GM12878 (cell line): Measurements from ENCODE around the gene PRDM4. TPM values are rescaled to one million over a fixed set of nuclear protein-coding genes. Genes with fewer than 3 reads are reported as not detected.

Experiments used
- ATAC-seq: fragments of 200-7000 bp; cut with Tn5 transposase; 3 replicates; pipeline ENCODE4 v1.9.1; 2020; ENCODE audit warnings: mild to moderate bottlenecking, moderate library complexity
- BruUV-seq: library from RNA; stranded (reverse); fragments of 400-500 nt; replicated peaks from 2 replicates; lab custom pipeline; 2021; lab: Mats Ljungman, UMichigan
- CTCF ChIA-PET: fragments of 300-600 bp; sonication (Branson Sonifier 250); formaldehyde crosslinking; extraction: SDS; loops from one replicate; lab custom pipeline; 2021; ENCODE audit warnings: inconsistent platforms; lab: Yijun Ruan, JAX
- POLR2A ChIA-PET: fragments of 350-600 bp; formaldehyde crosslinking; extraction: SDS; loops from one replicate; lab custom pipeline; 2021; ENCODE audit warnings: inconsistent platforms; lab: Charles Lee
- RAD21 ChIA-PET: fragments of 300-600 bp; sonication (Branson Sonifier 250); formaldehyde crosslinking; loops from one replicate; lab custom pipeline; 2023; ENCODE audit warnings: antibody characterized with exemption; ENCODE audit not compliant: unreplicated experiment; lab: Charles Lee
- SMC1A ChIA-PET: fragments of 300-600 bp; sonication (Branson Sonifier 250); formaldehyde crosslinking; loops from one replicate; lab custom pipeline; 2023; ENCODE audit not compliant: unreplicated experiment, uncharacterized antibody; lab: Charles Lee
- DNase-seq: peaks from one replicate; pipeline ENCODE4 v3.0.0-alpha.2; 2011; ENCODE audit warnings: low read depth, low spot score
- FAIRE-seq: peaks from 3 replicates; lab custom pipeline; 2011; peaks lifted over from hg19 to GRCh38; lab: Jason Lieb, UNC
- H2AFZ ChIP-seq: 2 replicates; pipeline ENCODE4 v1.6.0; 2011; ENCODE audit warnings: low read depth, low read length, control low read depth; ENCODE audit not compliant: control insufficient read depth
- H3K27ac ChIP-seq: 2 replicates; pipeline ENCODE4 v1.5.1; 2011; ENCODE audit warnings: control low read depth; ENCODE audit not compliant: control insufficient read depth, insufficient read depth
- H3K27me3 ChIP-seq, 2 experiments: replicated peaks in 1 of 2; 2 replicates each; pipeline versions ENCODE4 v1.6.0 to v1.6.1; 2011; ENCODE audit warnings: low read length in 1 of 2; ENCODE audit not compliant: control insufficient read depth in 2 of 2, insufficient read depth in 2 of 2
- H3K36me3 ChIP-seq, 2 experiments: 2 replicates each; pipeline ENCODE4 v1.5.1; 2011; ENCODE audit warnings: low read length in 1 of 2; ENCODE audit not compliant: control insufficient read depth in 2 of 2, insufficient read depth in 2 of 2
- H3K4me1 ChIP-seq: 2 replicates; pipeline ENCODE4 v1.6.1; 2011; ENCODE audit warnings: mild to moderate bottlenecking, low read length, moderate library complexity, mixed read lengths; ENCODE audit not compliant: control insufficient read depth, insufficient read depth
- H3K4me2 ChIP-seq: 2 replicates; pipeline ENCODE4 v1.6.0; 2011; ENCODE audit warnings: control low read depth; ENCODE audit not compliant: control insufficient read depth, insufficient read depth
- H3K4me3 ChIP-seq: fragments of 200-600 bp; sonication (generic); 2 replicates; pipeline ENCODE4 v1.5.1; 2016
- H3K79me2 ChIP-seq: 2 replicates; pipeline ENCODE4 v1.6.0; 2011; ENCODE audit warnings: low read length; ENCODE audit not compliant: control insufficient read depth, insufficient read depth
- H3K9ac ChIP-seq: 2 replicates; pipeline ENCODE4 v1.8.0; 2011; ENCODE audit warnings: low read length, control low read depth, mixed read lengths; ENCODE audit not compliant: control insufficient read depth, insufficient read depth
- H3K9me3 ChIP-seq: replicated peaks from 3 replicates; pipeline ENCODE4 v1.5.1; 2011; ENCODE audit warnings: mild to moderate bottlenecking, low read length; ENCODE audit not compliant: control insufficient read depth, insufficient read depth
- H4K20me1 ChIP-seq: 2 replicates; pipeline ENCODE4 v1.6.0; 2011; ENCODE audit not compliant: control insufficient read depth, insufficient read depth
- CBX5 ChIP-seq: sonication (generic); IDR thresholded peaks from 2 replicates; pipeline ENCODE4 v1.6.1; 2016; ENCODE audit warnings: low read depth, moderate library complexity, mild to moderate bottlenecking, inconsistent platforms
- KLF5 ChIP-seq: fragments of 450-650 bp; IDR thresholded peaks from 2 replicates; pipeline ENCODE4 v1.6.1; 2014; ENCODE audit warnings: mild to moderate bottlenecking; ENCODE audit not compliant: partially characterized antibody
- LARP7 ChIP-seq: fragments of 450-650 bp; IDR thresholded peaks from 2 replicates; pipeline ENCODE4 v1.6.1; 2017; ENCODE audit warnings: mild to moderate bottlenecking
- MEF2B ChIP-seq: fragments of 450-650 bp; IDR thresholded peaks from 2 replicates; pipeline ENCODE4 v1.6.1; 2018; ENCODE audit warnings: mild to moderate bottlenecking, moderate library complexity; ENCODE audit not compliant: partially characterized antibody, poor library complexity, severe bottlenecking
- MTA3 ChIP-seq: IDR thresholded peaks from 2 replicates; pipeline ENCODE4 v1.6.1; 2012; ENCODE audit warnings: low read length, inconsistent platforms, borderline replicate concordance
- RBBP5 ChIP-seq: fragments of 200-600 bp; sonication (generic); conservative IDR thresholded peaks from 2 replicates; pipeline ENCODE4 v1.6.1; 2016
- SIX5 ChIP-seq: IDR thresholded peaks from 2 replicates; pipeline ENCODE4 v1.6.1; 2011; ENCODE audit warnings: mild to moderate bottlenecking, low read depth, low read length, moderate library complexity; ENCODE audit not compliant: severe bottlenecking
- TBL1XR1 ChIP-seq: IDR thresholded peaks from 2 replicates; pipeline ENCODE4 v1.6.1; 2012; ENCODE audit warnings: low read depth, low read length, improper control_type of control experiment
- ZBTB11 ChIP-seq: fragments of 450-650 bp; formaldehyde crosslinking; IDR thresholded peaks from 2 replicates; pipeline ENCODE4 v1.5.0; 2022; ENCODE audit warnings: mild to moderate bottlenecking, missing genetic modification characterization
- WGBS: methylation state at CpG from one replicate; pipeline ENCODE4 v1.1.6; 2016; ENCODE audit warnings: low lambda C conversion rate; ENCODE audit not compliant: insufficient replicate concordance, insufficient coverage; ENCODE audit errors: missing lambda C conversion rate; 5-methylcytosine and 5-hydroxymethylcytosine counted together
- in situ Hi-C: fragments of 300-500 bp; cut with MboI; formaldehyde crosslinking; loops from 9 replicates; pipeline ENCODE4 v1.14.3; 2018; ENCODE audit warnings: mixed read lengths
- intact Hi-C: fragments of 100-400 bp; cut with micrococcal nuclease; formaldehyde crosslinking; loops from one replicate; pipeline ENCODE4 v1.14.2; 2022; ENCODE audit not compliant: unreplicated experiment
- polyA plus RNA-seq, 11 experiments: library from polyadenylated mRNA; depleted of rRNA in 4 of 11; unstranded in 6 of 11; stranded (reverse) in 5 of 11; fragments of >200 nt; fragmentation: Nextera tagmentation in 4 of 11; fragmentation: Illumina TruSeq in 1 of 11; extraction: Ambion mirVana in 4 of 11; extraction: Trizol in 1 of 11; gene quantifications; 1 replicate in 1 of 11; 2 replicates in 10 of 11; pipeline versions ENCODE4 v1.2.1 to v1.2.3, GENCODE V29; 2011 to 2016; ENCODE audit warnings: inconsistent platforms in 2 of 11, missing spikeins in 2 of 11, low read depth in 1 of 11
- total RNA-seq, 4 experiments: library from RNA; depleted of rRNA in 3 of 4; stranded (reverse); fragments of >200 nt in 3 of 4; fragmentation: Illumina TruSeq in 1 of 4; extraction: Trizol in 1 of 4; gene quantifications; 2 replicates each; pipeline versions ENCODE4 v1.2.1 to v1.2.3, GENCODE V29; 2013 to 2021

The PRDM4 gene
- total and polyA plus RNA-seq, 10 of the 15 experiments (the other 5 are each of a cell fraction or from before 2014, with no cell fraction given) = 5.1 to 22.2 (median 15.0) TPM

DNA sequence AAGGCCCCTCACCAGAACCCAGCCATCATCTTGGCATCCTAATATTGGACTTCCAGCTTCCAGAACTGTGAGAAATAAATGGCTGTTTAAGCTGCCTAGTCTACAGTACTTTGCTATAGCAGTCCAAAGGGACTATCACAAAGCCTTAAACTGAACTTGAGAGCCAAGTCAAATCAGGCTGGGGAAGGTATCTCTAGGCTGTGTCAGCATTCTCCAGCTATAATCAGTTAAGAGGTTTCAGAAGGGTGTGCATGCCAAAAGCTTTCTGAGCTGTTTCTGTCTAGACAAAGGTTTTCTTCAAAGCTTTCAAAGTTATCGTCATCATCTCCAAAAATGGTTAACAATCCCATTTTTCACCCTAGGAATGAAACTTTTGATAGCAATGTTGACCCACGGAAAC lies 21.1 kb upstream of the PRDM4 start:
- CTCF ChIA-PET = no interaction called here
- TF ChIP-seq KLF5 (no peak), MTA3 (no peak), RBBP5 (no peak), LARP7 (no peak), TBL1XR1 (no peak), CBX5 (no peak), MEF2B (no peak), ZBTB11 (no peak), SIX5 (no peak)
- TF ChIP-seq, all 136 proteins: peak for 0
- Histone ChIP-seq H3K4me1 (peaks cover 42% of the 10 kb centered on the region), H3K27me3 (no peaks in the 10 kb centered on the region; a peak in 2 of 4 replicates), H3K9ac (no peak overlapping the region), H3K36me3 (no peaks in the 10 kb centered on the region), H4K20me1 (no peaks in the 10 kb centered on the region), H3K27ac (no peak overlapping the region), H3K79me2 (no peaks in the 10 kb centered on the region), H3K4me3 (no peak overlapping the region), H2AFZ (no peak overlapping the region), H3K9me3 (no peaks in the 10 kb centered on the region; the same call in 2 of the 3 replicates), H3K4me2 (no peak overlapping the region)
- WGBS = 90% methylated on average over 2 of the region's 2 CpGs
- BruUV-seq = no TSS peak
- POLR2A ChIA-PET = no interaction called here
- in situ Hi-C loops (no loop called here), intact Hi-C loops (loop anchor here (5.0 kb wide), 1 partner anchor 50 kb away; no protein-coding TSS in a partner anchor)
- no peak for FAIRE-seq
- ATAC-seq = no peak
- SMC1A ChIA-PET = interaction anchor here (0.8 to 1.1 kb wide), 2 partner anchors 11 to 13 kb away, joined by 3 read pairs; no protein-coding TSS in a partner anchor
- RAD21 ChIA-PET = no interaction called here
- DNase-seq = no peak
